A549 treated with AZD9567 at 1 μM for 4 hours (cell line): ENCODE measurements around the gene ADCY2. TPM values are rescaled to one million over a fixed set of nuclear protein-coding genes. Genes with fewer than 3 reads are reported as not detected.

Experiments
- total RNA-seq: library from RNA; stranded (reverse); fragments of 200-300 nt; extraction: Qiagen RNA extraction; gene quantifications from 5 replicates; pipeline ENCODE4 v1.2.3, GENCODE V29; 2022; ENCODE audit not compliant: insufficient read depth

Gene ADCY2
- not detected in 5 replicates for total RNA-seq

GRCh38 chr5:7395947-7396712, at the start of gene ADCY2:
Gene ADCY2 (plus strand): TSS chr5:7396138. CDS start chr5:7396297, 159 bp downstream.

DNA sequence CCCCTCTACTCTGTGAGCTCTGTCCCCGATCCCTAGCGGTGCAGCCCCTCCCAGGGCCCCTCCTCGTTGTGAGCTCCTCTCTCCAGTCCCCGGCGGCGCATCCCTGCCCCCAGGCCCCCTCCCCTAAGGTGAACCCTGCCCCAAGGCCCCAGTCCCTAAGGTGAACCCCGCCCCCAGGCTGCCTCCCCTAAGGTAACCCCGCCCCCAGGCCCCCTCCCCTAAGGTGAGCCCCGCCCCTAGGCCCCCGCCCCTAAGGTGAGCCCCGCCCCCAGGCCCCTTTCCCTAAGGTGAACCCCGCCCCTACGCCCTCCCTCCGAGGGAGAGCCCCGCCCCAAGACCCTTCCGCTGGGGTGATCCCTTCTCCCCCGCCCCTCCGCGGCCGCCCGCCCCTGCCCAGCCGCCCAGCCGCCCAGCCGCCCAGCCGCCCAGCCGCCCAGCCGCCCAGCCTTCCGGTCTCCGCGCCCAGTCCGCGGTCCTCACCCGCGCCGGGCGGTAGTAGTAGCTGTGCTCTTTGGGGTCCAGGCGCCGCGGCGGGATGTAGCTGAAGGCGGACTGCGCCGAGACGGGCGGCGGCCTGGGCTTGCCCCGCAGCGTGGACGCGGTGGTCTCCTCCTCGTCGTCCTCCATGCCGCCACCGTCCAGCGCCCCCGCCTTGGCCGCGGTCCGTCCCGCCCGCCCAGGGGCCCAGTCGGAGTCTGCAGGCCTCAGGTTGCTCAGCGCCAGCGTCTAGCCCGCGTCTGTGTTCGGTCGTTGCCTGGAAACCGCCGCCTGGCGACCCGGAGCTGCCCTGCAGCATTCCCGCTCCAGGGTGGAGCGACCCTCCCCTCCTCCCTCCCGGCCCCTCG, 454.7 kb downstream of the ADCY2 start, which contains the start of gene CFAP90:
Gene CFAP90 (minus strand): TSS at position 739 of the 845 bp plus-strand sequence. CDS start 112 bp downstream, at position 627.

GRCh38 chr5:7868773-7869473, 473.0 kb downstream of the ADCY2 start, which contains the start of the genes FASTKD3 and MTRR:
Gene FASTKD3 (minus strand): TSS chr5:7869031. CDS start chr5:7868083, 948 bp downstream.
Gene MTRR (plus strand): TSS chr5:7869148. CDS start chr5:7870795, 1,647 bp downstream.

